ENCODE measurements around the gene TRIM47.

TRIM47 gene

GRCh38 chr17:75878174-75878998, at the start of gene TRIM47:
TRIM47 (minus strand) TSS chr17:75878581; CDS start chr17:75878548, 33 bp downstream.
- no peak for DNase-seq

GRCh38 chr17:75927286-75927922, 49.0 kb upstream of the TRIM47 start:
- no peak for DNase-seq

GRCh38 chr17:75926456-75926855, 48.1 kb upstream of the TRIM47 start:
- DNase-seq, result no peak

- no peak for DNase-seq
These were observed 47.5 kb upstream of the TRIM47 start for GRCh38 chr17:75925912-75926311.

- no peak for DNase-seq
These were observed 46.7 kb upstream of the TRIM47 start for GRCh38 chr17:75925103-75925502.

- DNase-seq, result no peak
These were observed 44.8 kb upstream of the TRIM47 start for GRCh38 chr17:75922963-75923874.

- no peak for DNase-seq
These were observed 44.0 kb upstream of the TRIM47 start for GRCh38 chr17:75922173-75922961.

- DNase-seq, result no peak
These were observed 43.2 kb upstream of the TRIM47 start for GRCh38 chr17:75921596-75921995.

- no peak for DNase-seq
These were observed 41.7 kb upstream of the TRIM47 start for GRCh38 chr17:75920045-75920560.

GRCh38 chr17:75919611-75920010, 41.2 kb upstream of the TRIM47 start:
- DNase-seq, result no peak

- no peak for DNase-seq
These were observed 39.6 kb upstream of the TRIM47 start for GRCh38 chr17:75917917-75918445.

GRCh38 chr17:75917141-75917916, 38.9 kb upstream of the TRIM47 start:
- no peak for DNase-seq

GRCh38 chr17:75915268-75915667, 36.9 kb upstream of the TRIM47 start:
- DNase-seq, result no peak

- DNase-seq, result no peak
These were observed 36.4 kb upstream of the TRIM47 start for GRCh38 chr17:75914643-75915267.

GRCh38 chr17:75913537-75914210, 35.3 kb upstream of the TRIM47 start:
- no peak for DNase-seq

- DNase-seq, result no peak
These were observed 32.3 kb upstream of the TRIM47 start for GRCh38 chr17:75910699-75911098.

- no peak for DNase-seq
These were observed 31.5 kb upstream of the TRIM47 start for GRCh38 chr17:75909812-75910274.

GRCh38 chr17:75909051-75909811, 30.9 kb upstream of the TRIM47 start:
- no peak for DNase-seq

GRCh38 chr17:75908201-75908600, 29.8 kb upstream of the TRIM47 start:
- no peak for DNase-seq

Measured in activated CD4-positive, alpha-beta T cell treated with anti-CD3 and anti-CD28 coated beads for 4 hours (primary cell).